K562 (cell line): Measurements from ENCODE around the gene TP53RK. TPM values are rescaled to one million over a fixed set of nuclear protein-coding genes. Genes with fewer than 3 reads are reported as not detected.

Source experiments
- polyA plus RNA-seq, 8 experiments: library from polyadenylated mRNA; depleted of rRNA in 4 of 8; stranded (reverse) in 5 of 8; unstranded in 3 of 8; fragments of >200 nt; fragmentation: Nextera tagmentation in 2 of 8; fragmentation: Illumina TruSeq in 1 of 8; extraction: Ambion mirVana in 2 of 8; extraction: Trizol in 1 of 8; gene quantifications; 2 replicates each; pipeline versions ENCODE4 v1.2.1 to v1.2.3, GENCODE V29; 2011 to 2014; ENCODE audit warnings: inconsistent platforms in 1 of 8, missing spikeins in 1 of 8
- total RNA-seq, 7 experiments: library from RNA; depleted of rRNA in 6 of 7; stranded (reverse); fragments of >200 nt in 6 of 7; fragmentation: Illumina TruSeq in 2 of 7; extraction: Trizol in 2 of 7; gene quantifications; 2 replicates each; pipeline versions ENCODE4 v1.2.1 to v1.2.3, GENCODE V29; 2011 to 2021; ENCODE audit warnings: low replicate concordance in 1 of 7

Gene TP53RK
- total and polyA plus RNA-seq, 9 of the 15 experiments (the other 6 are each of a cell fraction or from before 2014, with no cell fraction given): 2.9 to 43.5 (median 17.2) TPM

Other genes starting within 250 kb of the TP53RK start
- gene ZNF334, start 175.9 kb downstream of the TP53RK start, total RNA-seq (2014; rRNA removed): 0.12 and 0.27 TPM in 2 replicates
- gene ZNF334, start 175.9 kb downstream of the TP53RK start, total RNA-seq (2014; rRNA removed; fragmentation: Illumina TruSeq; extraction: Trizol): 0.22 and 0.29 TPM in 2 replicates
- gene ZNF334, start 175.9 kb downstream of the TP53RK start, total RNA-seq (2015; rRNA removed; fragmentation: Illumina TruSeq; extraction: Trizol): 0.22 and 0.23 TPM in 2 replicates
- 0.24 and 0.34 TPM in 2 replicates for gene ZNF334, start 175.9 kb downstream of the TP53RK start, total RNA-seq (2021)
- gene ZNF334, start 175.9 kb downstream of the TP53RK start, polyA plus RNA-seq (2011; rRNA removed): 0.05 and 0.06 TPM in 2 replicates
- gene ZNF334, start 175.9 kb downstream of the TP53RK start, polyA plus RNA-seq (2014; fragmentation: Illumina TruSeq; extraction: Trizol): 0.21 TPM in 2 replicates
- under 1 TPM in 1 of 2 experiments, not detected in 1; 0.08 TPM for gene ZNF334, start 175.9 kb downstream of the TP53RK start, polyA plus RNA-seq (2014; fragmentation: Nextera tagmentation; extraction: Ambion mirVana)
- gene ZNF334, start 175.9 kb downstream of the TP53RK start, polyA plus RNA-seq (2014; rRNA removed): 0.19 and 0.21 TPM in 2 replicates
- gene OCSTAMP, start 138.8 kb downstream of the TP53RK start, total RNA-seq (2014; rRNA removed): not detected in 2 replicates
- not detected in 2 replicates for gene OCSTAMP, start 138.8 kb downstream of the TP53RK start, total RNA-seq (2014; rRNA removed; fragmentation: Illumina TruSeq; extraction: Trizol)
- not detected in 2 replicates for gene OCSTAMP, start 138.8 kb downstream of the TP53RK start, total RNA-seq (2015; rRNA removed; fragmentation: Illumina TruSeq; extraction: Trizol)
- not detected in 2 replicates for gene OCSTAMP, start 138.8 kb downstream of the TP53RK start, total RNA-seq (2021)
- gene OCSTAMP, start 138.8 kb downstream of the TP53RK start, polyA plus RNA-seq (2011; rRNA removed): not detected in 2 replicates
- not detected in 2 replicates for gene OCSTAMP, start 138.8 kb downstream of the TP53RK start, polyA plus RNA-seq (2014; fragmentation: Illumina TruSeq; extraction: Trizol)
- not detected for gene OCSTAMP, start 138.8 kb downstream of the TP53RK start, polyA plus RNA-seq (2014; fragmentation: Nextera tagmentation; extraction: Ambion mirVana)
- not detected in 2 replicates for gene OCSTAMP, start 138.8 kb downstream of the TP53RK start, polyA plus RNA-seq (2014; rRNA removed)
- gene SLC13A3, start 38.0 kb downstream of the TP53RK start, total RNA-seq (2014; rRNA removed): 9.9 and 10.0 TPM in 2 replicates
- 8.5 and 8.8 TPM in 2 replicates for gene SLC13A3, start 38.0 kb downstream of the TP53RK start, total RNA-seq (2014; rRNA removed; fragmentation: Illumina TruSeq; extraction: Trizol)
- 6.4 and 7.1 TPM in 2 replicates for gene SLC13A3, start 38.0 kb downstream of the TP53RK start, total RNA-seq (2015; rRNA removed; fragmentation: Illumina TruSeq; extraction: Trizol)
- gene SLC13A3, start 38.0 kb downstream of the TP53RK start, total RNA-seq (2021): 14.9 and 16.4 TPM in 2 replicates
- 8.5 and 11.2 TPM in 2 replicates for gene SLC13A3, start 38.0 kb downstream of the TP53RK start, polyA plus RNA-seq (2011; rRNA removed)
- gene SLC13A3, start 38.0 kb downstream of the TP53RK start, polyA plus RNA-seq (2014; fragmentation: Illumina TruSeq; extraction: Trizol): 15.0 and 15.7 TPM in 2 replicates
- 1 to 10 TPM; 5.5 to 7.3 TPM for gene SLC13A3, start 38.0 kb downstream of the TP53RK start, polyA plus RNA-seq (2014; fragmentation: Nextera tagmentation; extraction: Ambion mirVana)
- 7.9 and 9.1 TPM in 2 replicates for gene SLC13A3, start 38.0 kb downstream of the TP53RK start, polyA plus RNA-seq (2014; rRNA removed)
- 0.86 and 1.8 TPM in 2 replicates for gene SLC2A10, start 20.2 kb upstream of the TP53RK start, total RNA-seq (2014; rRNA removed)
- 0.06 and 0.07 TPM in 2 replicates for gene SLC2A10, start 20.2 kb upstream of the TP53RK start, total RNA-seq (2014; rRNA removed; fragmentation: Illumina TruSeq; extraction: Trizol)
- 0.22 and 0.57 TPM in 2 replicates for gene SLC2A10, start 20.2 kb upstream of the TP53RK start, total RNA-seq (2015; rRNA removed; fragmentation: Illumina TruSeq; extraction: Trizol)
- gene SLC2A10, start 20.2 kb upstream of the TP53RK start, total RNA-seq (2021): 0.16 and 0.58 TPM in 2 replicates
- gene SLC2A10, start 20.2 kb upstream of the TP53RK start, polyA plus RNA-seq (2011; rRNA removed): 0.10 and 0.38 TPM in 2 replicates
- gene SLC2A10, start 20.2 kb upstream of the TP53RK start, polyA plus RNA-seq (2014; fragmentation: Illumina TruSeq; extraction: Trizol): 0.12 and 0.14 TPM in 2 replicates
- gene SLC2A10, start 20.2 kb upstream of the TP53RK start, polyA plus RNA-seq (2014; fragmentation: Nextera tagmentation; extraction: Ambion mirVana): under 1 TPM; 0.01 to 0.08 TPM
- 0.04 and 0.11 TPM in 2 replicates for gene SLC2A10, start 20.2 kb upstream of the TP53RK start, polyA plus RNA-seq (2014; rRNA removed)
- gene EYA2, start 205.4 kb upstream of the TP53RK start, total RNA-seq (2014; rRNA removed): not detected in 2 replicates
- not detected in 2 replicates for gene EYA2, start 205.4 kb upstream of the TP53RK start, total RNA-seq (2014; rRNA removed; fragmentation: Illumina TruSeq; extraction: Trizol)
- not detected in 2 replicates for gene EYA2, start 205.4 kb upstream of the TP53RK start, total RNA-seq (2015; rRNA removed; fragmentation: Illumina TruSeq; extraction: Trizol)
- not detected in 2 replicates for gene EYA2, start 205.4 kb upstream of the TP53RK start, total RNA-seq (2021)
- not detected in 2 replicates for gene EYA2, start 205.4 kb upstream of the TP53RK start, polyA plus RNA-seq (2011; rRNA removed)
- not detected in 2 replicates for gene EYA2, start 205.4 kb upstream of the TP53RK start, polyA plus RNA-seq (2014; fragmentation: Illumina TruSeq; extraction: Trizol)
- gene EYA2, start 205.4 kb upstream of the TP53RK start, polyA plus RNA-seq (2014; fragmentation: Nextera tagmentation; extraction: Ambion mirVana): under 1 TPM in 1 of 2 experiments, not detected in 1; 0.03 TPM
- not detected in 2 replicates for gene EYA2, start 205.4 kb upstream of the TP53RK start, polyA plus RNA-seq (2014; rRNA removed)